T47D (cell line): Measurements from ENCODE around the gene SAYSD1.
"Not testable (repeated sequence)": the region's sequence is repeated elsewhere in the genome, so short reads cannot be mapped to it uniquely, and the experiment has no call there.

Experiments used
- DNase-seq, 2 experiments: peaks; one replicate each; pipeline versions ENCODE4 v3.0.0 to v3.0.0-alpha.2; 2011 to 2012; ENCODE audit warnings: low read depth in 1 of 2, low spot score in 1 of 2
- JUND ChIP-seq: IDR thresholded peaks from 2 replicates; pipeline ENCODE4 v1.6.1; 2012; ENCODE audit warnings: low read depth
- in situ Hi-C: cut with HindIII; loops from 2 replicates; pipeline ENCODE4 v1.10.0; 2016; ENCODE audit warnings: low sequenced_read_pairs, low pct_unique_long_range_greater_than_20kb

The SAYSD1 gene, protein sequence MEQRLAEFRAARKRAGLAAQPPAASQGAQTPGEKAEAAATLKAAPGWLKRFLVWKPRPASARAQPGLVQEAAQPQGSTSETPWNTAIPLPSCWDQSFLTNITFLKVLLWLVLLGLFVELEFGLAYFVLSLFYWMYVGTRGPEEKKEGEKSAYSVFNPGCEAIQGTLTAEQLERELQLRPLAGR

DNA sequence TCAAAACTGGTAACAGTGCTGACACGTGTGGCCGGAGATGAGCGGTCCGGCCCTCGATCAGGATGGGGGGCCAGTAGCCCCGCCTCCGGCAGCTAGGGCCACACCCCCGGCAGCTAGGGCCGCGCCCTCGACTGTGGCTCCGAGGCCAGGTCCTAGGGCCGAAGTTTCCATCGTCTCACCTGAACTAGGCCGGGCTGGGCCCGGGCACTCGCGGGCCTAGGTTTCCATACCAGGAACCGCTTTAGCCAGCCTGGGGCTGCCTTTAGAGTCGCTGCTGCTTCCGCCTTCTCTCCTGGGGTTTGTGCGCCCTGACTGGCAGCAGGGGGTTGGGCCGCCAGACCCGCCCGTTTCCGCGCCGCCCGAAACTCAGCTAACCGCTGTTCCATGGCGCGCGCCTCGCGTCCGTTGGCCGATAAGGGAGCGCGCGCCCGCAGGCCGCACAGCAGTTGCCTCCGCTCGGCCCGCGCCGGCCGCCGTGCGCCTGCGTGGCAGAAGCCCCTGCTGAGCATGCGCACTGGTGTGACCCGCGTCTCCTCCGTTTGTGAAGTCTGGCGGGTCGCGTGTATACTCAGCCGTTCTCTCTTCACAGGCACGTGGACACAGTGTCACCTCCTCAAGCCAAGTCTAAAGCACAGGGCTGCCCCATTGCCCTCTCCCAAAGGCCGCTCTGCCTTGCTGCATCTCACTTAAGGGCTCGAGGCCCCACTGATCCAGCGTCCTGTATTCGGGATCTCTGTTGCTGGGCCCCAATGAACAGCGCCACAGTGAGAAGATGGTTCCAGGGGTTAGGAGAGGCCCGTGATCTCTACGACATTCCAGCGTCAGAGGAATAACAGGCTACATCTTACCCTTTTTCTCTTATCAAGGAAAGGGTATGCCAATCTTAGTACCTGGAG, at the start of gene SAYSD1:
Gene SAYSD1, minus strand, starts transcription at position 483 of the 896 bp plus-strand sequence. Its CDS starts 97 bp downstream, at position 386.
- no peak for TF ChIP-seq JUND
- peak; percentile 79 to 90 for DNase-seq
- in situ Hi-C loops, result no loop called here

DNA sequence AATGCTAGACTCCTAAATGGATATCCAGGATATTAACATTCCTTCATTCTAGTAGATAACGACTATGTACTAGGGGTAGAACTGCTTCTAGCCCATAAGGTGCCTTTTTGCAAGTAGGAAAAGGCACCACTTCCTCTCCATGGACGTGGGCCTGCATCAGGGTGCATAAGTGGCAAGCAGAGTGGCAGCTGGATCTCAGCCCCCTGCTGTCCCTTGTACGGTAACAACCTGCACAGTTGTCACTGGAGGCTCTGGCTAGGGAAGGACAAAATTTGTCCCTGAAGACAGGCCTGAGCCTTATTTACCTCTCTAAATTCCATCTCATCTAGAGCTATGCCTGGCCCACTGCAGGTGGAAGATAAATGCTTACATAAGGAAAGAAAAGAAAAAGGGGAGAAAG, 42.5 kb upstream of the SAYSD1 start:
- in situ Hi-C loops, result no loop called here

DNA sequence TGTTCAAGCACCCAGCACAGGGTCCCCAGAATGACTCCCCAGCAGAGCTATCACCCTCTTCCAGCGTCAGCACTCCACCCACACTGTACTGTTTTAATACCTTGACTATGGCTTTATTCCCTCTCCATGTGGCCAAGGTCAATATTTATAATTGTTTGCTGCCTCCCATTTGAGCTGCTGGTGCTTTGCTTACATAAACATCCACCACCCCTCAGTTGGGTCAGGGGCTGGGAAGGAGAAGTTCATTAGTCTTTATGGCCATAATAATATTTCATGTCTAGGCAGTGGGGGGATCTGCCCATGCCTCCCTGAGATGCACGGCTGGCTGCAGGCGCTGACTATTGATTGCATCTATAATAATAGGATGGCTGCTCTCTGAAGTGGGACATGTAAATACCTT, 41.8 kb upstream of the SAYSD1 start:
- in situ Hi-C loops, result no loop called here
- no peak for DNase-seq

More for the DNA sequence above, 42.5 kb upstream of the SAYSD1 start:
- DNase-seq, result no peak
- no peak for TF ChIP-seq JUND

DNA sequence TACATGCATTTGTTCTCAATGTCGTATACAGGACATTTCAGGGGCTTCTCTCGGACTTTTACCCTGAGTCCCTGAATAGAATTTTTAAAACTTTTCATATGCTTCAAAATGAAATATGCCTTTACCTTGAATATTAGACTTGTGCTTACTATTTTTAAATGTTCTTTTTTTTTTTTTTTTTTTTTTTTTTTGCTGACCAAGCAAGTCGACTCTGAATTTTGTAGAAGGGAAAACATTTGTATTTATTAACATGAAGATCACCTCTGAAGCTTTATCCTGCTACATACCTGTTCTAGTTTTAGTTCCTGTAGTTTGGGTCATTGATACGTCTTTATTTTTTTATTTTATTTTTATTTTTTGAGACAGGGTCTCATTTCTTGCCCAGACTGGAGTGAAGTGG, 39.7 kb upstream of the SAYSD1 start:
- in situ Hi-C loops, result no loop called here
- DNase-seq, result no peak
- TF ChIP-seq JUND, result no peak

More for the DNA sequence above, 41.8 kb upstream of the SAYSD1 start:
- no peak for TF ChIP-seq JUND

DNA sequence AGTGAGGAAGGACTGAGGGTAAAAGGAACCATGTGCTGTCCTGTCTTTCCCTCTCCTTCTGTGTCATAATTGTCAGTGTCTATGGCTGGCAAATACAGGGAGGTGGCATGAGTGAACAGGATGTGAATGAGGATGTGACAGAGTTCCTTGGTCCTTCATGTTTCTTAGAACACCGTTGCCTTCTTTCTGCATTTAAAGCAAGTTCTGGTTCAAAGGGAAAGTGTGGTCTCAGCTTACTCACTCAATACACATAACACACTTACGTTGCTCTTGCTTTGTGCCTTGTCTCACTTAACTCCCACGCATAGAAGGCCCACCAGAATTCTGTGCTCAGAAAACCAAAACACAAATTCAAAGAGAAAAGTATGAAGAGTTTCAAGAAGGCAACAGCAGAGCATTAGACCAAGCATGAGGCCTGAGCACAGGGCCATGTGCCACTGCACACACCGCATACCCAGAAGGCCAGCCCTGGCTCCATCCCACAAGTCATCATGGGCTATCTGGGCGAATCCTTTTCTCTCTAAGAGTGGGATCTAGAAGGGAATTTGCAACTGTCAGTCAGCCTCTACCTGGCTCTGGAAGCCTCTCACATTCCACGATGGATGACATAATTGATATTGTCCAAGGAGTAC, 38.9 kb upstream of the SAYSD1 start:
- DNase-seq, result no peak
- in situ Hi-C loops, result no loop called here
- no peak for TF ChIP-seq JUND

DNA sequence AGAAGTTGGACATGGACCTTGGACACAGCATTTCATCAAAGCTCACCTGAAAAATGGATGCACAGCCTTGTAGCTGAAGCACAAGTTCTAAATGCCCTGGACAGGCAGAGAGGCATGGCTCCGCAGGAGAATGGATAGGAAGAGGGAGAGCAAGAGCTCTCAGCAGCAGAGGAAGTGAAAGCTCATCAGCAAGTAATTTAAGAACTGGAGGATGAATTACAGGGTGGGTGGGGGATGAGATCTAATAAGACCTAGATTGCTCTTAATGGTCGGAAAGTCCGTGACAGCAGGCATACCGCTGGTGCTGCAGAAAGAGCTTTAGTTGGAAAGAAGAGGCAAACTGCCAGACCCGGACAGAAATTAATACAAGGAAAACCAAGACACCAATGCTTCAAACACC, 37.3 kb upstream of the SAYSD1 start:
- no peak for TF ChIP-seq JUND
- DNase-seq, result no peak
- in situ Hi-C loops, result no loop called here

DNA sequence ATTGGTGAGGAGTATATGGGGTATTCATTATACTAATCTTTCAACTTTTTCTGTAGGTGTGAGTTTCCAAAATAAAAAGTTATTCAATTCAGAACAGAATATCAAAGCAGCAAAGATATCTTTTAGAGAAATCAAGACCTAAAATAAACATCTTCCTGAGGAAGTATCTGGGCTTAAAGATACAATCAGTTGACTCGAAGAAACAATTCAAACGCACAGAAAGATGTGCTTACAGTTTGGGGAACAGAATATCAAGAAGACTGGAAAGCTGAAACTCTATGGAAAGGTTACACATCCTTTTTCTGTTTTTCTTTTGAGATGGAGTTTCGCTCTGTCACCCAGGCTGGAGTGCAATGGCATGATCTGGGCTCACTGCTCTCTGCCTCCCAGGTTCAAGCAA, 36.2 kb upstream of the SAYSD1 start:
- in situ Hi-C loops, result no loop called here
- TF ChIP-seq JUND, result no peak
- no peak for DNase-seq

DNA sequence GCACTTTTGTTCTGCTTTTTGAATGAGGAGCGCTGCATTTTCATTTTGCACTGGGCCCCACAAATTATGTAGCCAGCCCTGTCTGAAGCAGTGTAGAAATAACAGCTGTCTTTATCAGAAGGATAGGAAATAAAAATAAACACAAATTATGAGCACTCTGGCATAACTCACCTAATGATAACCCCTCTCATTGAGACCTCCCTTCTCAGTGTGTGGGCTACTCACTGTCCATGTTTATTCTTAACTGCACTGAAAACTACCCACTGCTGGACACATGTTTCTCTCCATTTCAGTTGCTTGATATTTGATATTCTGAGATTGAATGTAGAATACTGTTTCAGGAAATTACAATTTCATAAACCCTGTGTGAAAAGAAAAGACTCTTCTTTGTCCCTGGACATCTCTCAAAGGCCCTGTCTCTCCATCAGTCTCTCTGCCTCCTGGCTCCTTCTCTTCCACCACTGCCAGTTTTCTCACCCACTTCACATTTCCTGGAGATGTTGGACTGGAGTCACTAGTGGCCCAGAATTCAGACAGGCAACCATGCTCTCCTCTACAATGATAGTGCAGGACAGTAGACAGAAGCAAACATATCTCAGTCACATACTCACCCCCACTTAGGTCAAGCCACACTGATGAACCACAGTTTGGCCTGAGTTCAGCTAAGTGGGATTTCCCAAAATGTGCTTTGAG, 29.6 kb upstream of the SAYSD1 start:
- in situ Hi-C loops, result no loop called here
- DNase-seq, result no peak
- no peak for TF ChIP-seq JUND

DNA sequence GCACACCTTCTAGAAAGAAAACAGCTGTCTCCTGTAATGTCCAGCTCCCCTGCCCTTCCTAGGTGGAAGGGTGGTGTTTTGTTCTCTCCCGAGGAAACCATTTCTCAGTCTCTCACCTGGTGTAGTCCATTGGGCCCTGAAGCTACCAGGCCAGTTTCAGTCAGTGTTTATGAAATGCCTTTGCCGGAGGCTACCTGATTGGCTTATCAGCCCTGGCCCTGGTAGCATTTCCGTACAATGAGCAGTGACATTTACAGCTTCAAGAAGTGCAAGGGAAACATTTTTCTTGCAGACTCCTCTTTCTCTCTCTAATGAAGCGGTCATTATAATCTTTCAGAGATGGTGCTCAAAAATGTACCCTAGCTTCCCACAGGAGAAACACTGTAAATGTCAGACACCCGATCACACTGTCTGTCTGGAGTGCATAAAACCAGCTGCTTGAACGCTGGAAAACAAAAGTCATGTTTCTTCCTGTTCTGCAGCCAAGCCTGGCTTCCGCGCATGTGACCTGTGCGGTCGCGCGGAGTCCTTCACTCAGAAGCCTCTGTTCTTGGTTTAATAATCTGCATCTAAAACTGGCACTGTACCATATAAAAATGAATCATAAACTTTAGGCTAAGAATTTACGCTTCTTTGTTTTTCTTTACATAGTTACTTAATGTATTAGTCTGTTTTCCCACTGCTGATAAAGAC, 28.4 kb upstream of the SAYSD1 start:
- no peak for TF ChIP-seq JUND
- in situ Hi-C loops, result no loop called here
- DNase-seq, result no peak

DNA sequence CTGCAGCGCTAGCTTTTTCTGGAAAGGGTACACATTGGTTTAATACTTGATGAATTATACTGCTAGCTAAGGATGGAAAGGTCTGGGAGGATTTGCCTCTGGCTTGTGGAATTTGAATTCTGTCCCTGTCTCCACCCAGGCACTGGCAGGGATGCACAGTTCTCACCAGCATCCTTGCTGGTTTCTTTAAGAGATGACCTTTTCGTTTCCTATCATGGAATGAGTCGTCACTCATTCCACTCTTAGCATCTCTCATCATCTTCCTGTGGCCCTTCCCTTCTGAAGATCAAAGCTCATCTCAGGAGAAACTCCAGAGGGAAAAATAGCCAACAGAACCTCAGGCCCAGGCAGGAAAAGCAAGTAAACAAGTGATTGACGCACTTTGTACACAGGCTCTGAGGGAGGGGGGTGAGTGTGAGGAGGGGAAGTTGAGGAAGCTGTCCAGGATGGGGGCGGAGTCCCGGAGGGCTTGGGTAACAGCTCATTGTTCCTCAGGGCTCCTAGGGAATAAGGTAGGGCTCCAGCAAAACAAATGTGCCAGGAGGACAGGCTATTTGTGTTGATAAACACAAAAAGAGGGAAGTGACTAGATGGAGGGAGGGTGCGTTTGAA, 25.7 kb upstream of the SAYSD1 start:
- no peak for DNase-seq
- in situ Hi-C loops, result no loop called here
- TF ChIP-seq JUND, result no peak

DNA sequence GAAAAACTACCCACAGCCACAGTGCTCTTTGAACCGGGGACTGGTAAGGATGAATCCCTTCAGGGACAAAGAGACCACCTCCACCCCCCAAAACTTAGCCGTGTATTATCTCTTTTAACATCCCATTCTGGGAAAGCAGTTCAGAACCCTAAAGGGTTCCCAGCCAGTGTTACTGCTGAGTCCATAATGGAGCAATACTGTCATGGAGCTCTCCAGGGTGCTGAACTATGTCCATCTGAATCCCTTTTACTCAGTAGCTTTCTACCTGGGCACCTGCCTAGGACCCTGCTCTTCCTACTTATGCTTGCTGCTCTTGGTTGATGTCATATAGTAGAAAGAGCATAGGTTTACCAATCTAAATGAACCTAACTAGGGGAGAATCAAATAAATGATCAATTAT, 22.3 kb upstream of the SAYSD1 start:
- in situ Hi-C loops, result no loop called here
- DNase-seq, result peak; percentile 11 to 81
- no peak for TF ChIP-seq JUND

DNA sequence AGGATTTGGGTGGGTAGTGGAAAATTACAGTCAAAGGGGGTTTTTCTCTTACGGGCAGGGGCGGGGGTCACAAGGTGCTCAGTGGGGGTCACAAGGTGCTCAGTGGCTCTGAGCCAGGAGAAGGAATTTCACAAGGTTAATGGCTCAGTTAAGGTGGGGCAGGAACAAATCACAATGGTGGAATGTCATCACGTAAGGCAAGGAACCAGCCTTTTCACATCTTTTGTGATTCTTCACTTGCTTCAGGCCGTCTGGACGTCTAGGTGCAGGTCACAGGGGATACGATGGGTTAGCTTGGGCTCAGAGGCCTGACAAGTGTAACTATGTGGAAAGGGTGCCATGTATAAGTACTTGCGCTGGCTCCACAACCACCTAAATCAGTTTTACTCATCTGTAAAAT, 21.2 kb upstream of the SAYSD1 start:
- in situ Hi-C loops, DNase-seq: not testable (repeated sequence)

DNA sequence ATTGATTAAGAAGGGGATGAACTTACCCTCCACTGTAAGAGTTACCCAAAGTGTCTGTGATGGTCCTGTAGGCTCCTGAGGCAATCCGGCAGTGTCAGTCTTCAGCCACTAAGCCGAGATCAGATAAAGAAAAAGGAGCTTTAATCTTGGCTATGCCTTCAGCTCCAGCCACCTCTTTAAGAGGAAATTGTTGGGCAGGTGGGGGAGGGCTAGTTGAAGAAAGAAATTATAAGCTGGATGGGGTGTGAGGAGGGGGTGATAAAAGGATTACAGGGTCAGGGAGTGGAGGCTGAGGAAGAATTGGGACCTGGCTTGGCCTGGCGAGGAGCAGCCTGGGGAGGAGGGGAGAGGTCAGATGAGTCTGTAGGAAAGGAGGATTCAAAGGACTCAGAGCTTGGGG, 19.8 kb upstream of the SAYSD1 start:
- DNase-seq, in situ Hi-C loops: not testable (repeated sequence)
